Measurements from ENCODE around the gene LIM2. TPM values are rescaled to one million over a fixed set of nuclear protein-coding genes. Genes with fewer than 3 reads are reported as not detected.

LIM2 gene
- total and polyA plus RNA-seq, 10 donors, result not detected

GRCh38 chr19:51330366-51330765, 57.4 kb downstream of the LIM2 start:
- Histone ChIP-seq H3K4me1 (peaks cover 0 to 21% (median 14%) of the 10 kb centered on the region in 6 donors), H3K36me3 (peaks cover 0 to 15% (median 0%) of the 10 kb centered on the region in 6 donors), H3K9me3 (peaks cover 0 to 8% (median 0%) of the 10 kb centered on the region in 8 donors), H3K4me3 (no peak overlapping the region), H3K27ac (no peak overlapping the region), H3K27me3 (replicated peaks in 1 of 7) (peaks cover 8 to 55% (median 43%) of the 10 kb centered on the region in 7 donors)
- 94 to 96% (median 95%) methylated on average over 4 of the region's 4 CpGs for WGBS, 5 donors
- intact Hi-C loops (cut with DNase I; ENCODE audit: low total_unique reads), result loop anchor here (5.0 kb wide), 1 partner anchor 332 kb away; no protein-coding TSS in a partner anchor
- DNase-seq, result peak; percentile 4
- no peak for TF ChIP-seq CTCF (IDR thresholded peaks at IDR 0.05 in 8 of 11, conservative IDR thresholded peaks at IDR 0.05 in 3 of 11)

Other genes with a start within 250 kb of the LIM2 start
- gene SIGLEC7, start 245.7 kb downstream of the LIM2 start, total RNA-seq, result 10 to 100 TPM; 23.1 to 59.9 (median 31.3) TPM
- gene SIGLEC7, start 245.7 kb downstream of the LIM2 start, polyA plus RNA-seq, result 10 to 100 TPM in 2 of 3 donors, 1 to 10 TPM in 1; 6.8 to 16.5 (median 11.0) TPM
- gene CD33, start 162.9 kb downstream of the LIM2 start, total RNA-seq, result 10 to 100 TPM; 32.6 to 77.8 (median 65.4) TPM
- 10 to 100 TPM in 2 of 3 donors, 1 to 10 TPM in 1; 9.6 to 19.2 (median 16.6) TPM for gene CD33, start 162.9 kb downstream of the LIM2 start, polyA plus RNA-seq
- gene SIGLECL1, start 136.9 kb downstream of the LIM2 start, total RNA-seq, result under 1 TPM in 1 of 7 donors, not detected in 6; 0.88 TPM
- under 1 TPM in 1 of 3 donors, not detected in 2; 0.26 TPM for gene SIGLECL1, start 136.9 kb downstream of the LIM2 start, polyA plus RNA-seq
- not detected for gene IGLON5, start 76.3 kb downstream of the LIM2 start, total RNA-seq
- gene IGLON5, start 76.3 kb downstream of the LIM2 start, polyA plus RNA-seq, result under 1 TPM in 1 of 3 donors, not detected in 2; 0.03 TPM
- 1 to 10 TPM; 1.1 to 2.6 (median 1.6) TPM for gene VSIG10L, start 45.8 kb downstream of the LIM2 start, total RNA-seq
- 1 to 10 TPM; 1.2 to 2.3 (median 1.7) TPM for gene VSIG10L, start 45.8 kb downstream of the LIM2 start, polyA plus RNA-seq
- gene ETFB, start 21.6 kb downstream of the LIM2 start, total RNA-seq, result 10 to 100 TPM; 41.4 to 78.0 (median 54.1) TPM
- 100 to 1,000 TPM in 1 of 3 donors, 10 to 100 TPM in 2; 81.6 to 133 (median 93.5) TPM for gene ETFB, start 21.6 kb downstream of the LIM2 start, polyA plus RNA-seq
- 1 to 10 TPM in 5 of 7 donors, not detected in 2; 2.1 to 4.9 (median 2.5) TPM for gene CLDND2, start 19.0 kb downstream of the LIM2 start, total RNA-seq
- gene CLDND2, start 19.0 kb downstream of the LIM2 start, polyA plus RNA-seq, result 1 to 10 TPM in 1 of 3 donors, under 1 TPM in 2; 0.36 to 3.4 (median 0.77) TPM
- 100 to 1,000 TPM in 3 of 7 donors, 10 to 100 TPM in 4; 54.5 to 144 (median 94.1) TPM for gene NKG7, start 15.3 kb downstream of the LIM2 start, total RNA-seq
- gene NKG7, start 15.3 kb downstream of the LIM2 start, polyA plus RNA-seq, result 10 to 100 TPM; 30.8 to 43.7 (median 37.8) TPM
- gene C19orf84, start 2.6 kb upstream of the LIM2 start, total RNA-seq, result 1 to 10 TPM in 1 of 7 donors, under 1 TPM in 2, not detected in 4; 0.20 to 2.4 (median 0.28) TPM
- under 1 TPM; 0.13 to 0.23 (median 0.19) TPM for gene C19orf84, start 2.6 kb upstream of the LIM2 start, polyA plus RNA-seq
- 100 to 1,000 TPM in 4 of 7 donors, 10 to 100 TPM in 3; 68.9 to 155 (median 102) TPM for gene SIGLEC10, start 29.7 kb upstream of the LIM2 start, total RNA-seq
- 10 to 100 TPM; 38.0 to 47.3 (median 41.2) TPM for gene SIGLEC10, start 29.7 kb upstream of the LIM2 start, polyA plus RNA-seq
- 10 to 100 TPM in 4 of 7 donors, 1 to 10 TPM in 3; 2.2 to 39.3 (median 10.1) TPM for gene SIGLEC8, start 70.5 kb upstream of the LIM2 start, total RNA-seq
- 1 to 10 TPM; 1.1 to 5.1 (median 3.5) TPM for gene SIGLEC8, start 70.5 kb upstream of the LIM2 start, polyA plus RNA-seq
- not detected for gene CEACAM18, start 90.6 kb upstream of the LIM2 start, total RNA-seq
- not detected for gene CEACAM18, start 90.6 kb upstream of the LIM2 start, polyA plus RNA-seq
- 10 to 100 TPM in 3 of 7 donors, 1 to 10 TPM in 4; 4.0 to 65.1 (median 7.0) TPM for gene SIGLEC12, start 113.8 kb upstream of the LIM2 start, total RNA-seq
- gene SIGLEC12, start 113.8 kb upstream of the LIM2 start, polyA plus RNA-seq, result 1 to 10 TPM; 2.0 to 5.3 (median 2.4) TPM
- gene SIGLEC6, start 143.7 kb upstream of the LIM2 start, total RNA-seq, result 1 to 10 TPM in 6 of 7 donors, under 1 TPM in 1; 0.91 to 5.8 (median 3.6) TPM
- gene SIGLEC6, start 143.7 kb upstream of the LIM2 start, polyA plus RNA-seq, result 1 to 10 TPM in 1 of 3 donors, under 1 TPM in 2; 0.27 to 1.6 (median 0.30) TPM
- gene ZNF175, start 183.3 kb upstream of the LIM2 start, total RNA-seq, result 10 to 100 TPM; 10.5 to 24.4 (median 18.4) TPM
- 1 to 10 TPM; 1.8 to 4.2 (median 2.0) TPM for gene ZNF175, start 183.3 kb upstream of the LIM2 start, polyA plus RNA-seq
- 10 to 100 TPM in 1 of 7 donors, 1 to 10 TPM in 4, not detected in 2; 5.9 to 12.9 (median 9.8) TPM for gene SIGLEC5, start 242.4 kb upstream of the LIM2 start, total RNA-seq
- not detected for gene SIGLEC5, start 242.4 kb upstream of the LIM2 start, polyA plus RNA-seq